Upper lobe of left lung (tissue), 6 donors: ENCODE measurements around the gene SLC9A9. TPM values are rescaled to one million over a fixed set of nuclear protein-coding genes. Genes with fewer than 3 reads are reported as not detected.

Experiments
- ATAC-seq, 2 donors: fragments of 200-7000 bp; cut with Tn5 transposase; one replicate each; pipeline ENCODE4 v1.9.1; 2022; ENCODE audit warnings: mild to moderate bottlenecking in 2 of 2, moderate library complexity in 2 of 2; ENCODE audit not compliant: low FRiP score in 2 of 2
- DNase-seq, 2 donors: peaks; one replicate each; pipeline ENCODE4 v3.0.0-alpha.2; 2019 to 2020
- H3K27ac ChIP-seq, 4 donors: fragments of 200-600 bp; sonication (generic); one replicate each; pipeline ENCODE4 v1.5.1; 2016 to 2019
- H3K27me3 ChIP-seq, 4 donors: fragments of 200-600 bp; sonication (generic); one replicate each; pipeline ENCODE4 v1.5.1; 2017 to 2019
- H3K36me3 ChIP-seq, 4 donors: fragments of 200-600 bp; sonication (generic); one replicate each; pipeline ENCODE4 v1.5.1; 2016 to 2019
- H3K4me1 ChIP-seq, 4 donors: fragments of 200-600 bp; sonication (generic); one replicate each; pipeline ENCODE4 v1.5.1; 2018 to 2019
- H3K4me3 ChIP-seq, 4 donors: fragments of 200-600 bp; sonication (generic); one replicate each; pipeline ENCODE4 v1.5.1; 2017 to 2019; ENCODE audit warnings: mild to moderate bottlenecking in 2 of 4, moderate library complexity in 1 of 4
- H3K9me3 ChIP-seq, 4 donors: fragments of 200-600 bp; sonication (generic); one replicate each; pipeline ENCODE4 v1.5.1; 2018 to 2019
- EP300 ChIP-seq, 4 donors: sonication (generic); formaldehyde crosslinking; IDR thresholded peaks; one replicate each; pipeline ENCODE4 v1.5.1; 2017; ENCODE audit warnings: antibody characterized with exemption in 4 of 4, control low read depth in 2 of 4
- POLR2A ChIP-seq, 4 donors: fragments of 450-650 bp; IDR thresholded peaks; one replicate each; pipeline ENCODE4 v1.5.1; 2016 to 2017; ENCODE audit warnings: antibody characterized with exemption in 4 of 4, mild to moderate bottlenecking in 2 of 4
- POLR2AphosphoS5 ChIP-seq, 2 donors: sonication (generic); formaldehyde crosslinking; IDR thresholded peaks; one replicate each; pipeline ENCODE4 v1.5.1; 2017; ENCODE audit warnings: antibody characterized with exemption in 2 of 2
- WGBS, 2 donors: methylation state at CpG; one replicate each; pipeline ENCODE4 v1.1.5; 2017 to 2018; 5-methylcytosine and 5-hydroxymethylcytosine counted together
- total RNA-seq, 6 donors: library from RNA; depleted of rRNA in 4 of 6; stranded (reverse); fragments of >200 nt in 4 of 6; gene quantifications; one replicate each; pipeline versions ENCODE4 v1.1.0 to v1.2.1, GENCODE V29; 2016 to 2021
- TF ChIP-seq, protein P1 (sequence below), 6 experiments: fragments of 450-650 bp in 4 of 6; fragments of 200-600 bp in 2 of 6; sonication (generic) in 2 of 6; IDR thresholded peaks; one replicate each; pipeline ENCODE4 v1.5.1; 2016 to 2019; ENCODE audit warnings: antibody characterized with exemption in 6 of 6
- donor health status: DM: no; HTN: no; CAD: no; lungs with moderate emphysema.
- donor health status: DM: no; HTN: yes; CAD: no; lungs with severe emphysema.

The SLC9A9 gene
- total RNA-seq, 6 donors from 2014 or later = 4.2 to 20.4 (median 8.7) TPM

DNA sequence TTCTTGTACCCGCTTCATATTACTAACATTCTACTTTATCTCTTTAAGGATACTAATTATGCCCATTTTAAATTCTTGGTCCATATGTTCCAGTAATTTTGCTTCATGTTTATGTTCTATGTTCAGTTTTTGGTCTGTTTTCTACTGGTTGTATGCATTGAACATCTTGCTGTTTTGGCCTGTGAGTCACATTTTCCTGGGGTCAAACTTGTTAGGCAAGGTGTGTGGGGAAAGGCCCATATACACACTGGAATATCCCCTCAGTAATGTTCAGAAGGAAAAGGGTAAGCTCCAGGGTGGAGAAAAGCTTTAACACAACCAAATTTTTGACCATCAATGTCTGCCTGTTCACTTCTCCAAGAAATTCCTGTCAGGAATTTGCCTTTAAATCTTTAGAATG is 337.7 kb downstream of the SLC9A9 start:
- H3K9me3 ChIP-seq = no peaks in the 10 kb centered on the region
- ATAC-seq = no peak
- no peaks in the 10 kb centered on the region for H3K36me3 ChIP-seq
- no peak overlapping the region for H3K4me3 ChIP-seq
- no peak for DNase-seq
- no peaks in the 10 kb centered on the region for H3K4me1 ChIP-seq
- H3K27ac ChIP-seq = no peak overlapping the region
- WGBS, 2 donors = 96 to 100% methylated on average over 1 of the region's 1 CpG
- no peaks in the 10 kb centered on the region for H3K27me3 ChIP-seq
- no peak for TF ChIP-seq POLR2A (IDR thresholded peaks at IDR 0.05)
- no peak for TF ChIP-seq EP300 (IDR thresholded peaks at IDR 0.05)
- TF ChIP-seq POLR2AphosphoS5 (IDR thresholded peaks at IDR 0.05) = no peak
- TF ChIP-seq, protein P1, sequence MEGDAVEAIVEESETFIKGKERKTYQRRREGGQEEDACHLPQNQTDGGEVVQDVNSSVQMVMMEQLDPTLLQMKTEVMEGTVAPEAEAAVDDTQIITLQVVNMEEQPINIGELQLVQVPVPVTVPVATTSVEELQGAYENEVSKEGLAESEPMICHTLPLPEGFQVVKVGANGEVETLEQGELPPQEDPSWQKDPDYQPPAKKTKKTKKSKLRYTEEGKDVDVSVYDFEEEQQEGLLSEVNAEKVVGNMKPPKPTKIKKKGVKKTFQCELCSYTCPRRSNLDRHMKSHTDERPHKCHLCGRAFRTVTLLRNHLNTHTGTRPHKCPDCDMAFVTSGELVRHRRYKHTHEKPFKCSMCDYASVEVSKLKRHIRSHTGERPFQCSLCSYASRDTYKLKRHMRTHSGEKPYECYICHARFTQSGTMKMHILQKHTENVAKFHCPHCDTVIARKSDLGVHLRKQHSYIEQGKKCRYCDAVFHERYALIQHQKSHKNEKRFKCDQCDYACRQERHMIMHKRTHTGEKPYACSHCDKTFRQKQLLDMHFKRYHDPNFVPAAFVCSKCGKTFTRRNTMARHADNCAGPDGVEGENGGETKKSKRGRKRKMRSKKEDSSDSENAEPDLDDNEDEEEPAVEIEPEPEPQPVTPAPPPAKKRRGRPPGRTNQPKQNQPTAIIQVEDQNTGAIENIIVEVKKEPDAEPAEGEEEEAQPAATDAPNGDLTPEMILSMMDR (IDR thresholded peaks at IDR 0.05) = no peak

DNA sequence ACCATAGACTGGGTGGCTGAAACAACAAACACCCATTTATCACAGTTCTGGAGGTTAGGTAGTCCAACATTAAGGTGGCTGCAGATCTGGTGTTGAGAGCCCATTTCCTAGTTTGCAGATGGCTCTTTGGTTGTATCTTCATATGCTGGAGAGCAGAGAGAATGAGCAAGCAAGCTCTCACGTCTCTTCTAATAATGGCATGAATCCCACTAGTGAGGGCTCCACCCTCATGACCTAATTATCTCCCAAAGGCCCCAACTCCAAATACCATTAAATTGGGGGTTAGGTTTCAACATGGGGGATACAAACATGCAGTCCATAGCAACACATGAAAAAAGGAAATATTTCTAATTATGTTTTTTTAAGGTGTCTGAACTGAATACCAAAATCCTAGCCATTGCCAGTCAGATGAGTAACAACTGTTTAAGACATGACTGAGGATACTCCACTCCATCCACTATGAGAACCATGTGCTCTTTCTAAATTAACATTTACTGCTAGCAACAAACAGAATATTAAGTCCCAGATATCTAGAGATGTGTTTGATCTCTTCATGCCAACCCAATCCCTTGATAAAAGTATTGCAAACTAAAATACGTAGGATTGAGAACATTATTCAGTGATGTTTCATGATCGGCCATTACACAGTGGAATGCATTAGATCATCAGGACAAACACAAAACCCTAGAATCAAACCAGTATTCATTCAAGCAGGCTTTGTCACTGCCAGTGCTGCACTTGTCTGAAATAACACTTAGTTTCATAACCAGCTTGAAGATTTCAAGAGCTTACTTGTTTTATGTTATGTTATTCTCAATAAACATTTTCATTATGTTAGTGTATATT is 340.3 kb downstream of the SLC9A9 start:
- no peaks in the 10 kb centered on the region for H3K4me1 ChIP-seq
- DNase-seq (no peak), ATAC-seq (peak in 1 of 2 donors; percentile 86)
- no peaks in the 10 kb centered on the region for H3K36me3 ChIP-seq
- H3K9me3 ChIP-seq = no peaks in the 10 kb centered on the region
- no peak for TF ChIP-seq POLR2AphosphoS5 (IDR thresholded peaks at IDR 0.05)
- no peak for TF ChIP-seq EP300 (IDR thresholded peaks at IDR 0.05)
- TF ChIP-seq, protein P1 (IDR thresholded peaks at IDR 0.05) = no peak
- TF ChIP-seq POLR2A (IDR thresholded peaks at IDR 0.05) = no peak
- no peaks in the 10 kb centered on the region for H3K27me3 ChIP-seq
- H3K27ac ChIP-seq = no peak overlapping the region
- 76 to 85% methylated on average over 3 of the region's 3 CpGs for WGBS, 2 donors
- H3K4me3 ChIP-seq = no peak overlapping the region

DNA sequence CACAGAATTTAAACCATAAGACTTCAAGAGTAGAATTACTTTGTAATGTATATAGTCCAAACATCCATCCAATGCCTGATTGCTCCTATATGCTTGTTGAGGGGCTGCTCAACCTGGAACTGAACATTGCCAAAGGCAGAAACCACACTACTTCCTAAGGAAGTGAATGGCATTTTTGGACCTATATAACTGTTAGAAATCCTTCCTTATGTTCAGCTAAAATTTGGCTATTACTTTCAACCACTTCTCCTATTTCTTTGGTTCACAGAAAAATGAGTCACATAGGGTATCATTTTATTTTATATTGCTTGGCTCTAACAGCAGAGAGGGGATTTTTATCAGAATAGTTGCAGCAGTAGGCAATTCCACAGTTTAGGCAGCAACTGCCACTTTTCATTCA is 342.1 kb downstream of the SLC9A9 start:
- TF ChIP-seq POLR2AphosphoS5 (IDR thresholded peaks at IDR 0.05) = no peak
- TF ChIP-seq, protein P1 (IDR thresholded peaks at IDR 0.05) = no peak
- no peak for TF ChIP-seq EP300 (IDR thresholded peaks at IDR 0.05)
- TF ChIP-seq POLR2A (IDR thresholded peaks at IDR 0.05) = no peak
- no peaks in the 10 kb centered on the region for H3K27me3 ChIP-seq
- no peaks in the 10 kb centered on the region for H3K9me3 ChIP-seq
- no peak overlapping the region for H3K27ac ChIP-seq
- H3K36me3 ChIP-seq = no peaks in the 10 kb centered on the region
- H3K4me3 ChIP-seq = no peak overlapping the region
- peaks cover 0 to 4% (median 0%) of the 10 kb centered on the region in 4 donors for H3K4me1 ChIP-seq
- ATAC-seq = no peak
- DNase-seq = no peak

DNA sequence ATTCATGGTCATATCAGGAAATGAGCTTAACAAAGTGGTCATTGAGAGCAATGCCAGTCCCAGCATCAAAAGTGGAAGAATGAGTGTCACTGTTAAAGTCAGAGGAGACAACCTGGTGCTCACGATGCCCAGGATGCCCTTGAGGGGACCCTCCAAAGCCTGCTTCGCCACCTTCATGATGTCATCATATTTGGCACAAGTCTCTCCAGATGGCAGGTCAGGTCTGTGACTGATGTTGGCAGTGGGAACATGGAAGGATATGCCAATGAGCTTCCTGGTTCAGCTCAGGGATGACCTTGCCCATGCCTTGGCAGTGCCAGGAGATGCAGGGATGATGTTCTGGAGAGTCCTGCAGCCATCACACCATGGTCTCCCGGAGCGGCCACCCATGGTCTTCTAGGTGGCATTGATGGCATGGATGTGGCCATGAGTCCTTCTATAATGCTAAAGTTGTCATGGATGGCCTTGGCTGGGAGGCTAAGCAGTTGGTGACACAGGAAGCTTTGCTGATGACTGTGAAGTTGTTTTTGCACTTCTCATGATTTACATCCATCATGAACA is 344.9 kb downstream of the SLC9A9 start:
- no peak overlapping the region for H3K4me3 ChIP-seq
- 100% methylated on average over 4 of the region's 4 CpGs; no CpG with 5 or more reads in 1 of the 2 donors for WGBS, 2 donors
- DNase-seq (no peak), ATAC-seq (no peak)
- no peak overlapping the region for H3K27ac ChIP-seq
- H3K36me3 ChIP-seq = no peaks in the 10 kb centered on the region
- peaks cover 0 to 4% (median 0%) of the 10 kb centered on the region in 4 donors for H3K4me1 ChIP-seq
- no peaks in the 10 kb centered on the region for H3K9me3 ChIP-seq
- TF ChIP-seq POLR2AphosphoS5 (IDR thresholded peaks at IDR 0.05) (no peak), EP300 (IDR thresholded peaks at IDR 0.05) (no peak), POLR2A (IDR thresholded peaks at IDR 0.05) (no peak)
- TF ChIP-seq, protein P1 (IDR thresholded peaks at IDR 0.05) = no peak
- no peaks in the 10 kb centered on the region for H3K27me3 ChIP-seq
